Activated CD4-positive, alpha-beta T cell treated with anti-CD3 and anti-CD28 coated beads, Interleukin-2, Interleukin-4, amounts not matched to agents 100 ng/mL and 50 ng/mL, durations not matched to agents 16 hours and 8 hours (primary cell): Measurements from ENCODE around the gene SPANXD.
"Not testable (repeated sequence)": the region's sequence is repeated elsewhere in the genome, so short reads cannot be mapped to it uniquely, and the experiment has no call there.

Source experiments
- DNase-seq: peaks from one replicate; pipeline ENCODE4 v3.0.0-alpha.2; 2020; ENCODE audit warnings: low spot score

Gene SPANXD

GRCh38 chrX:141698639-141699038, at the start of gene SPANXD:
TSS of gene SPANXD (minus strand) at chrX:141698739. CDS start at chrX:141698405, 334 bp downstream.
- DNase-seq, result not testable (repeated sequence)

- DNase-seq, result no peak
Measured at GRCh38 chrX:141742666-141743065, 44.1 kb upstream of the SPANXD start.

- no peak for DNase-seq
Measured at GRCh38 chrX:141736656-141737055, 38.1 kb upstream of the SPANXD start.

- no peak for DNase-seq
Measured at GRCh38 chrX:141733371-141733770, 34.8 kb upstream of the SPANXD start.

- no peak for DNase-seq
Measured at GRCh38 chrX:141732031-141732430, 33.5 kb upstream of the SPANXD start.

- DNase-seq, result no peak
Measured at GRCh38 chrX:141724186-141724585, 25.6 kb upstream of the SPANXD start.

- DNase-seq, result no peak
Measured at GRCh38 chrX:141714680-141715079, 16.1 kb upstream of the SPANXD start.

GRCh38 chrX:141701072-141701471, 2.5 kb upstream of the SPANXD start:
- DNase-seq, result no peak

GRCh38 chrX:141673946-141674345, 24.6 kb downstream of the SPANXD start:
- DNase-seq, result no peak

- DNase-seq, result no peak
Measured at GRCh38 chrX:141669689-141670088, 28.9 kb downstream of the SPANXD start.

GRCh38 chrX:141668371-141668770, 30.2 kb downstream of the SPANXD start:
- no peak for DNase-seq

- no peak for DNase-seq
Measured at GRCh38 chrX:141662781-141663180, 35.8 kb downstream of the SPANXD start.

GRCh38 chrX:141652286-141652685, 46.3 kb downstream of the SPANXD start:
- no peak for DNase-seq
